ENCODE data around the gene NLK. TPM values are rescaled to one million over a fixed set of nuclear protein-coding genes. Genes with fewer than 3 reads are reported as not detected.

Gene NLK
- total and polyA plus RNA-seq, 10 of the 15 experiments (the other 5 are each of a cell fraction or from before 2014, with no cell fraction given), result 5.0 to 22.9 (median 15.0) TPM

GRCh38 chr17:28130472-28130871, 88.0 kb downstream of the NLK start:
- WGBS (ENCODE audit: insufficient coverage, insufficient replicate concordance, low lambda C conversion rate, missing lambda C conversion rate), result 100% methylated on average over 2 of the region's 2 CpGs
- SMC1A ChIA-PET (ENCODE audit: uncharacterized antibody, unreplicated experiment), result interaction anchor here (1.4 to 2.2 kb wide), 2 partner anchors 14 to 103 kb away, joined by 3 to 5 read pairs; no protein-coding TSS in a partner anchor
- intact Hi-C loops (cut with micrococcal nuclease; ENCODE audit: unreplicated experiment), result no loop called here
- Histone ChIP-seq H3K9ac (ENCODE audit: control insufficient read depth, insufficient read depth, low read length) (no peak overlapping the region), H4K20me1 (ENCODE audit: control insufficient read depth, insufficient read depth) (no peaks in the 10 kb centered on the region), H3K36me3 (ENCODE audit: control insufficient read depth in 2 of 2, insufficient read depth in 2 of 2, low read length in 1 of 2) (no peaks in the 10 kb centered on the region; a peak in 2 of 4 replicates), H3K4me2 (ENCODE audit: control insufficient read depth, insufficient read depth) (no peak overlapping the region), H2AFZ (ENCODE audit: control insufficient read depth, low read depth, low read length) (no peak overlapping the region), H3K27me3 (replicated peaks in 1 of 2; ENCODE audit: control insufficient read depth in 2 of 2, insufficient read depth in 2 of 2, low read length in 1 of 2) (no peaks in the 10 kb centered on the region), H3K27ac (ENCODE audit: control insufficient read depth, insufficient read depth) (no peak overlapping the region), H3K4me1 (ENCODE audit: control insufficient read depth, insufficient read depth, low read length) (no peaks in the 10 kb centered on the region), H3K79me2 (ENCODE audit: control insufficient read depth, insufficient read depth, low read length) (no peaks in the 10 kb centered on the region), H3K4me3 (no peak overlapping the region), H3K9me3 (replicated peaks; ENCODE audit: control insufficient read depth, insufficient read depth, low read length) (no peaks in the 10 kb centered on the region)
- RAD21 ChIA-PET (ENCODE audit: unreplicated experiment), result no interaction called here
- in situ Hi-C loops (cut with MboI), result no loop called here
- ATAC-seq, result no peak
- BruUV-seq (replicated peaks), result no TSS peak
- peak; percentile 66 for FAIRE-seq
- POLR2A ChIA-PET, result interaction anchor here (1.0 to 1.3 kb wide), 2 partner anchors 10 to 89 kb away, joined by 3 to 4 read pairs; no protein-coding TSS in a partner anchor
- CTCF ChIA-PET, result interaction anchor here (1.2 to 1.4 kb wide), 2 partner anchors 9 to 15 kb away, joined by 3 to 4 read pairs; no protein-coding TSS in a partner anchor
- no peak for DNase-seq (ENCODE audit: low read depth, low spot score)
- TF ChIP-seq BRCA1 (IDR thresholded peaks at IDR 0.05; ENCODE audit: low read depth, low read length) (no peak), BCL11A (IDR thresholded peaks at IDR 0.05; ENCODE audit: low read depth, low read length) (no peak), IKZF2 (IDR thresholded peaks at IDR 0.05) (no peak), E2F4 (IDR thresholded peaks at IDR 0.05; ENCODE audit: low read depth, low read length) (no peak), SMAD1 (IDR thresholded peaks at IDR 0.05; ENCODE audit: low read depth, partially characterized antibody) (no peak), CEBPZ (IDR thresholded peaks at IDR 0.05; ENCODE audit: low read depth, low read length) (no peak), SP1 (IDR thresholded peaks at IDR 0.05; ENCODE audit: low read depth, low read length) (no peak), POLR2AphosphoS2 (IDR thresholded peaks at IDR 0.05; ENCODE audit: low read depth, low read length) (no peak), ATF2 (IDR thresholded peaks at IDR 0.05; ENCODE audit: low read length) (no peak), DPF2 (IDR thresholded peaks at IDR 0.05) (no peak), POU2F2 (IDR thresholded peaks at IDR 0.05; ENCODE audit: borderline replicate concordance, low read depth, low read length) (no peak), HSF1 (IDR thresholded peaks at IDR 0.05; ENCODE audit: low read depth, low read length) (no peak), PRDM15 (CRISPR knock-in tag; IDR thresholded peaks at IDR 0.05) (no peak), YY1 (IDR thresholded peaks at IDR 0.05; ENCODE audit: low read depth, low read length) (no peak)

Data from GM12878 (cell line).